Upper lobe of right lung (tissue), 1 donor: Measurements from ENCODE around the gene PCMT1. TPM values are rescaled to one million over a fixed set of nuclear protein-coding genes. Genes with fewer than 3 reads are reported as not detected.
"Not testable (repeated sequence)": the region's sequence is repeated elsewhere in the genome, so short reads cannot be mapped to it uniquely, and the experiment has no call there.

ENCODE experiments used
- ATAC-seq: fragments of 200-7000 bp; cut with Tn5 transposase; one replicate; pipeline ENCODE4 v1.9.1; 2020; ENCODE audit warnings: mild to moderate bottlenecking, moderate library complexity
- DNase-seq: peaks from one replicate; pipeline ENCODE4 v3.0.0-alpha.2; 2020
- H3K27ac ChIP-seq: fragments of 200-600 bp; one replicate; pipeline ENCODE4 v1.8.0; 2022
- H3K27me3 ChIP-seq: fragments of 200-600 bp; one replicate; pipeline ENCODE4 v1.8.0; 2022; ENCODE audit warnings: mild to moderate bottlenecking
- H3K36me3 ChIP-seq: fragments of 200-600 bp; one replicate; pipeline ENCODE4 v1.8.0; 2022
- H3K4me1 ChIP-seq: fragments of 200-600 bp; one replicate; pipeline ENCODE4 v1.8.0; 2022
- H3K4me3 ChIP-seq: fragments of 200-600 bp; one replicate; pipeline ENCODE4 v1.8.0; 2022; ENCODE audit warnings: mild to moderate bottlenecking
- H3K9me3 ChIP-seq: fragments of 200-600 bp; one replicate; pipeline ENCODE4 v1.8.0; 2022
- CTCF ChIP-seq: fragments of 200-600 bp; IDR thresholded peaks from one replicate; pipeline ENCODE4 v1.8.0; 2022; ENCODE audit warnings: antibody characterized with exemption
- intact Hi-C: fragments of 100-400 bp; cut with DNase I; formaldehyde crosslinking; loops from one replicate; pipeline ENCODE4 v1.11.0; 2022
- total RNA-seq: library from RNA; stranded (reverse); fragmentation: NEBNext Ultra II Directional; extraction: Animal tissue kit (Norgen Biotek cat#: 25700); gene quantifications from one replicate; pipeline ENCODE4 v1.2.1, GENCODE V29; 2021
- donor health status: DM: no; HTN: yes; CAD: no; lungs with severe emphysema.

The PCMT1 gene
- total RNA-seq, 1 donor from 2014 or later = 69.4 TPM

GRCh38 chr6:149842331-149842730 is 92.8 kb downstream of the PCMT1 start:
- no peaks in the 10 kb centered on the region for H3K9me3 ChIP-seq
- no peak for ATAC-seq
- H3K36me3 ChIP-seq = no peaks in the 10 kb centered on the region
- intact Hi-C loops = loop anchor here (5.0 kb wide), 1 partner anchor 85 kb away; no protein-coding TSS in a partner anchor
- no peaks in the 10 kb centered on the region for H3K27me3 ChIP-seq
- H3K27ac ChIP-seq = no peak overlapping the region
- no peak for DNase-seq
- H3K4me3 ChIP-seq = no peak overlapping the region
- TF ChIP-seq CTCF = no peak
- H3K4me1 ChIP-seq = peaks cover 7% of the 10 kb centered on the region

GRCh38 chr6:149843051-149843633 is 93.6 kb downstream of the PCMT1 start:
- DNase-seq (no peak), ATAC-seq (no peak)
- no peaks in the 10 kb centered on the region for H3K36me3 ChIP-seq
- intact Hi-C loops = loop anchor here (5.0 kb wide), 1 partner anchor 84 kb away; no protein-coding TSS in a partner anchor
- no peak overlapping the region for H3K4me3 ChIP-seq
- H3K27ac ChIP-seq = no peak overlapping the region
- peaks cover 7% of the 10 kb centered on the region for H3K4me1 ChIP-seq
- TF ChIP-seq CTCF = no peak
- no peaks in the 10 kb centered on the region for H3K9me3 ChIP-seq
- no peaks in the 10 kb centered on the region for H3K27me3 ChIP-seq

- H3K4me3 ChIP-seq, H3K27me3 ChIP-seq, DNase-seq, ATAC-seq, H3K27ac ChIP-seq, H3K9me3 ChIP-seq, H3K4me1 ChIP-seq, H3K36me3 ChIP-seq: not testable (repeated sequence)
- intact Hi-C loops = loop anchor here (5.0 kb wide), 1 partner anchor 83 kb away; no protein-coding TSS in a partner anchor
Observed at GRCh38 chr6:149844036-149844435, 94.5 kb downstream of the PCMT1 start.

GRCh38 chr6:149844480-149844879 is 94.9 kb downstream of the PCMT1 start:
- H3K27ac ChIP-seq = no peak overlapping the region
- H3K9me3 ChIP-seq = no peaks in the 10 kb centered on the region
- DNase-seq (no peak), ATAC-seq (no peak)
- no peak overlapping the region for H3K4me3 ChIP-seq
- no peaks in the 10 kb centered on the region for H3K27me3 ChIP-seq
- TF ChIP-seq CTCF = no peak
- intact Hi-C loops = loop anchor here (5.0 kb wide), 1 partner anchor 83 kb away; no protein-coding TSS in a partner anchor
- no peaks in the 10 kb centered on the region for H3K36me3 ChIP-seq
- peaks cover 7% of the 10 kb centered on the region for H3K4me1 ChIP-seq

GRCh38 chr6:149845549-149845948 is 96.0 kb downstream of the PCMT1 start:
- H3K9me3 ChIP-seq = no peaks in the 10 kb centered on the region
- no peaks in the 10 kb centered on the region for H3K36me3 ChIP-seq
- H3K27me3 ChIP-seq = no peaks in the 10 kb centered on the region
- peaks cover 7% of the 10 kb centered on the region for H3K4me1 ChIP-seq
- no peak overlapping the region for H3K27ac ChIP-seq
- no peak overlapping the region for H3K4me3 ChIP-seq
- TF ChIP-seq CTCF = no peak
- intact Hi-C loops = no loop called here
- no peak for ATAC-seq
- no peak for DNase-seq

- no peak for TF ChIP-seq CTCF
- ATAC-seq (peak; percentile 77), DNase-seq (peak; percentile 83)
- no peak overlapping the region for H3K4me3 ChIP-seq
- H3K4me1 ChIP-seq = peaks cover 9% of the 10 kb centered on the region
- H3K27me3 ChIP-seq = no peaks in the 10 kb centered on the region
- H3K36me3 ChIP-seq = no peaks in the 10 kb centered on the region
- no peaks in the 10 kb centered on the region for H3K9me3 ChIP-seq
- intact Hi-C loops = no loop called here
- H3K27ac ChIP-seq = no peak overlapping the region
Observed at GRCh38 chr6:149846321-149846720, 96.8 kb downstream of the PCMT1 start.
